Fibroblast of the aortic adventitia (primary cell): ENCODE results near the gene CTNNA2. TPM values are rescaled to one million over a fixed set of nuclear protein-coding genes. Genes with fewer than 3 reads are reported as not detected.

Source experiments
- DNase-seq: peaks from one replicate; pipeline ENCODE4 v3.0.0-alpha.2; 2010; ENCODE audit warnings: low read depth
- H3K4me3 ChIP-seq: 2 replicates; pipeline ENCODE4 v1.5.1; 2011; ENCODE audit warnings: low read depth, mild to moderate bottlenecking, control low read depth, low read length, moderate library complexity
- CTCF ChIP-seq: IDR thresholded peaks from 2 replicates; pipeline ENCODE4 v1.5.1; 2011; ENCODE audit warnings: mild to moderate bottlenecking, low read length, control low read depth, inconsistent platforms; ENCODE audit not compliant: insufficient read depth
- total RNA-seq: library from RNA; depleted of rRNA; stranded (reverse); fragments of >200 nt; gene quantifications from 2 replicates; pipeline ENCODE4 v1.2.3, GENCODE V29; 2012; ENCODE audit warnings: low replicate concordance

Gene CTNNA2
- total RNA-seq, 1 donor: 0.36 TPM

DNA sequence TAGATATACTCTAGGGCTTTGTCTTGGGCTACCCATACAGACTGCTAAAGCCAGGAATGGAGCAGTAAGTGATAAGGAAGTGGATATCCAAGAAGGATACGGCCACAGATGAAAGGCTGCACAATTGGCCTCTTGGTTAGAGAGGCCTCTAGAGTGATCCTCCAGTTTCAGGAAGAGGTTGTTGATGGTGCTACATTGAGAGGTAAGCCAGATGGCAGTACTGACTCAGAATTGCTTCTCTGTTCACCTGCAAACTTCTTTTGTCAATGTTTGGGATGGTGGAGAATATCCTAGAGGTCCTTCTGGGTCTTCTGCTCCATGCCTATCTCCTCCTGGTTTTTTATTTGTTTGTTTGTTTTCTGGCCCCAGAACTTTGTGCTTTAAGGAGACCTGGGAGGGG, 1018.5 kb downstream of the CTNNA2 start:
- H3K4me3 ChIP-seq: no peak overlapping the region
- no peak for DNase-seq
- no peak for TF ChIP-seq CTCF

- H3K4me3 ChIP-seq: no peak overlapping the region
- no peak for TF ChIP-seq CTCF
- DNase-seq: no peak
These were observed 1032.8 kb downstream of the CTNNA2 start for GRCh38 chr2:80545420-80546210.

DNA sequence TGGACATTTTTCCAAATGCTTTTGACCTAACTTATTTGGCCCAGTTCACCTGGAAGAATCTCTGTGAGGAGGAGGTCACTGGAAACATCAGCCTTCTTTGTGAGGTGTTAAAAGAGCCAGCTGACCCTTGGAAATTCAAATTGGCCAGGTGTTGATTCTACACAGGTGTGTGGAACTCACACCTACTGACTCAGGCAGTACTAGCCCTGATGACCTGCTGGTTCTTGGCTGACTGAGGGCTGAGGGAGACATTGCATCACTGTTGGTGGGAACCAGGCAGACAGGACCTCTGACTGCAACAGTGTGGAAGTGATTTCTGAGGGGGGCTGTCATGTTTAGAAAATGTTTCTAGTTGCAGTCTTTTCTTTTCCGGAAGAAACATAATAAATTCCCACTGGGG, 1033.9 kb downstream of the CTNNA2 start:
- no peak for DNase-seq
- TF ChIP-seq CTCF: no peak

GRCh38 chr2:80547344-80547743, 1034.5 kb downstream of the CTNNA2 start:
- no peak for TF ChIP-seq CTCF
- DNase-seq: no peak
- H3K4me3 ChIP-seq: no peak overlapping the region

More for the DNA sequence above, 1033.9 kb downstream of the CTNNA2 start:
- H3K4me3 ChIP-seq: no peak overlapping the region

DNA sequence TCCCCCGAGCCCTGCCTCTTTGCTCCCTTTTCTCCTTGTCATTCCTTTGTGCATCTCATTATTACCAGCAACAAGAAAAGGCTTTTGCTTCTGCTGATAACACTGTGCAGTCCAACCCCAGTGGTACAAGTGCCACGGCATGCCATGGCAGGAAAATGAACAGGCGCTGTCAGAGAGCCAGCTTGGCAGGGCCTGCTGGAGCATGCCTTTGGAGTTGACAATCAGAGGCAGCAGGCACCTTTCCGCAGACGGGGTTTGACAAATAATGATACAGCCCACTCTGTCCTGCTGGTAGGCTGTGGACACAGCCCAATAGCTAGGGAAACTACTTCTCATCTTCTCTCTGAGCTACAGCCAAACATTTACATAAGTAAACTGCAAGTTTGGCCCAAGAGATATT, 1035.6 kb downstream of the CTNNA2 start:
- no peak for TF ChIP-seq CTCF
- no peak overlapping the region for H3K4me3 ChIP-seq
- DNase-seq: no peak

- no peak for TF ChIP-seq CTCF
- DNase-seq: no peak
- no peak overlapping the region for H3K4me3 ChIP-seq
These were observed 1037.0 kb downstream of the CTNNA2 start for GRCh38 chr2:80549901-80550300.

- TF ChIP-seq CTCF: no peak
- DNase-seq: no peak
- H3K4me3 ChIP-seq: no peak overlapping the region
These were observed 1047.5 kb downstream of the CTNNA2 start for GRCh38 chr2:80560326-80560725.
